Mucosa of descending colon (tissue), 3 donors: Measurements from ENCODE around the gene ABHD12. TPM values are rescaled to one million over a fixed set of nuclear protein-coding genes. Genes with fewer than 3 reads are reported as not detected.

Source experiments
- ATAC-seq: fragments of 200-7000 bp; cut with Tn5 transposase; one replicate; pipeline ENCODE4 v1.9.1; 2020; ENCODE audit warnings: mild to moderate bottlenecking, moderate library complexity
- DNase-seq, 3 donors: peaks; one replicate each; pipeline ENCODE4 v3.0.0-alpha.2; 2020
- H3K36me3 ChIP-seq: fragments of 200-600 bp; one replicate; pipeline ENCODE4 v1.8.0; 2021; ENCODE audit warnings: low read depth, mild to moderate bottlenecking
- H3K4me1 ChIP-seq: fragments of 200-600 bp; one replicate; pipeline ENCODE4 v1.8.0; 2021; ENCODE audit warnings: low read depth, mild to moderate bottlenecking
- H3K4me3 ChIP-seq: fragments of 200-600 bp; one replicate; pipeline ENCODE4 v1.8.0; 2021; ENCODE audit warnings: mild to moderate bottlenecking
- H3K9me3 ChIP-seq: fragments of 200-600 bp; one replicate; pipeline ENCODE4 v1.8.0; 2021; ENCODE audit warnings: mild to moderate bottlenecking
- intact Hi-C, 2 donors: fragments of 100-400 bp; cut with DNase I in 1 of 2; cut with micrococcal nuclease in 1 of 2; formaldehyde crosslinking; loops; one replicate each; pipeline versions ENCODE4 v1.11.0 to v1.11.1; 2022; cut with DNase I, micrococcal nuclease
- total RNA-seq, 3 donors: library from RNA; stranded (reverse); fragmentation: NEBNext Ultra II Directional in 2 of 3; extraction: Animal tissue kit (Norgen Biotek cat#: 25700) in 2 of 3; gene quantifications; one replicate each; pipeline versions ENCODE4 v1.2.1 to v1.2.4, GENCODE V29; 2021 to 2023
- TF ChIP-seq, protein P1 (sequence below): fragments of 200-600 bp; IDR thresholded peaks from one replicate; pipeline ENCODE4 v1.8.0; 2022; ENCODE audit warnings: antibody characterized with exemption, mild to moderate bottlenecking
- donor health status: DM: no; HTN: no; CAD: no; lungs with moderate emphysema.
- donor health status: DM: no; HTN: no; CAD: no.
- donor health status: DM: no; HTN: yes; CAD: no.

ABHD12 gene
- total RNA-seq, 3 donors from 2014 or later: 47.3 to 65.5 (median 59.5) TPM

DNA sequence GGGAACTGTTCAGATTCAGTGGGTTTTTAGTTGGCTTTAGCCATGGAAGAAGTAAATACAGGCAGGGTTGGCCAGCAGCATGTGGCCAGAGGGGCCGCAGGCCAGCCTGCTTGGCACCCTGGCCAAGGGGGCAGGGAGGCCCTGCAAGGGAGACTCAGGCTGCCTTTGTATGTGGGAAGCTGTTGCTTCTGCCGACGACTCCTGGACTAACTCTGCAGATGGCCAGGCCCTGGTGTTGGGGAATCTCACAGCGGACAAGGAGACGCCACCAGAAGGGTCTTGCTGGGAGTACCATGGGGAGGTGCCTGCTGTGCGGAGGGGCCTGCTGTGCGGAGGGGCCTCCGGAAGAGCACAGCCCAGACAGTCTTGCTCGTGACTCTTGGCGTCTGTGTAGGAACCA lies 117.6 kb downstream of the ABHD12 start:
- Histone ChIP-seq H3K4me3 (no peak overlapping the region), H3K4me1 (no peaks in the 10 kb centered on the region), H3K9me3 (no peaks in the 10 kb centered on the region), H3K36me3 (peaks cover 26% of the 10 kb centered on the region)
- intact Hi-C loops: no loop called here
- DNase-seq (no peak), ATAC-seq (no peak)
- TF ChIP-seq, protein P1, sequence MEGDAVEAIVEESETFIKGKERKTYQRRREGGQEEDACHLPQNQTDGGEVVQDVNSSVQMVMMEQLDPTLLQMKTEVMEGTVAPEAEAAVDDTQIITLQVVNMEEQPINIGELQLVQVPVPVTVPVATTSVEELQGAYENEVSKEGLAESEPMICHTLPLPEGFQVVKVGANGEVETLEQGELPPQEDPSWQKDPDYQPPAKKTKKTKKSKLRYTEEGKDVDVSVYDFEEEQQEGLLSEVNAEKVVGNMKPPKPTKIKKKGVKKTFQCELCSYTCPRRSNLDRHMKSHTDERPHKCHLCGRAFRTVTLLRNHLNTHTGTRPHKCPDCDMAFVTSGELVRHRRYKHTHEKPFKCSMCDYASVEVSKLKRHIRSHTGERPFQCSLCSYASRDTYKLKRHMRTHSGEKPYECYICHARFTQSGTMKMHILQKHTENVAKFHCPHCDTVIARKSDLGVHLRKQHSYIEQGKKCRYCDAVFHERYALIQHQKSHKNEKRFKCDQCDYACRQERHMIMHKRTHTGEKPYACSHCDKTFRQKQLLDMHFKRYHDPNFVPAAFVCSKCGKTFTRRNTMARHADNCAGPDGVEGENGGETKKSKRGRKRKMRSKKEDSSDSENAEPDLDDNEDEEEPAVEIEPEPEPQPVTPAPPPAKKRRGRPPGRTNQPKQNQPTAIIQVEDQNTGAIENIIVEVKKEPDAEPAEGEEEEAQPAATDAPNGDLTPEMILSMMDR: no peak

DNA sequence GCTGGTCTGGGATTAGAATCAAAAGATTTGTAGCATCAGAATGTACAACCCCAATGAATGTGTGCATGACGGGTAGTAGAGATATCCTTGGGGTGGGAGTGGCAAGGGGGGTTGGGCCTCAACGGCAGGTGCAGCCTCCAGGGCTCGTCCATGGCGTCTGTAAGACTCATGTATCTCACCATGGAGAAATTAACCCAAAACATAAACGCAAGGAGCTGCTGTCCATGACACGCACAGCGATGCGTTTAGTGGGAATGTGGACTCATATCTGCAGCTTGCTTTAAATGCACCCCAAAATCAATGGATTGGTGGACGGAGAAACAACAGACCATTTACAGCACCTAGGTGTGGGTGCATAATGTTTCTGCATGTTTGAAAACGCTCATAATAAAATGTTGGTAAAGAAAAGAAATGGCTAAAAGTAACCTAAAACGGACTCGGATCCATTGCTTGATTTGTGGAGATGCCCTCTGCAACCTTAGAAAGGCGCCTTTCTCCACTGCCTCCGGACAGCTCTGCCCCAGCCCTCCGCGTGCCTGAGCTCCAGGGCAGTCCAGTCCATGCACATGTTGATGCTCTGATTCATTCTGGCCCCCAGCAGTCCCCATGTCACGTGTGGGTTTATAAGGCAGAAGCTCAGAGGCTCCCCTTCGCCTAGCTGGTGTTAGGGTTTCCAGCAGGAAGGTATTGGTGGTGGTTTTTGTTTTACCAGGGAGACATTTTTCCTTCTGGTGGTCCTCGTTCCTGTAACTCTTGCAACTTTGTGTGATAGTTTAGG lies 118.2 kb downstream of the ABHD12 start:
- ATAC-seq: no peak
- Histone ChIP-seq H3K36me3 (peaks cover 24% of the 10 kb centered on the region), H3K4me3 (no peak overlapping the region), H3K4me1 (no peaks in the 10 kb centered on the region), H3K9me3 (no peaks in the 10 kb centered on the region)
- intact Hi-C loops: no loop called here
- TF ChIP-seq, protein P1: no peak
- no peak for DNase-seq

DNA sequence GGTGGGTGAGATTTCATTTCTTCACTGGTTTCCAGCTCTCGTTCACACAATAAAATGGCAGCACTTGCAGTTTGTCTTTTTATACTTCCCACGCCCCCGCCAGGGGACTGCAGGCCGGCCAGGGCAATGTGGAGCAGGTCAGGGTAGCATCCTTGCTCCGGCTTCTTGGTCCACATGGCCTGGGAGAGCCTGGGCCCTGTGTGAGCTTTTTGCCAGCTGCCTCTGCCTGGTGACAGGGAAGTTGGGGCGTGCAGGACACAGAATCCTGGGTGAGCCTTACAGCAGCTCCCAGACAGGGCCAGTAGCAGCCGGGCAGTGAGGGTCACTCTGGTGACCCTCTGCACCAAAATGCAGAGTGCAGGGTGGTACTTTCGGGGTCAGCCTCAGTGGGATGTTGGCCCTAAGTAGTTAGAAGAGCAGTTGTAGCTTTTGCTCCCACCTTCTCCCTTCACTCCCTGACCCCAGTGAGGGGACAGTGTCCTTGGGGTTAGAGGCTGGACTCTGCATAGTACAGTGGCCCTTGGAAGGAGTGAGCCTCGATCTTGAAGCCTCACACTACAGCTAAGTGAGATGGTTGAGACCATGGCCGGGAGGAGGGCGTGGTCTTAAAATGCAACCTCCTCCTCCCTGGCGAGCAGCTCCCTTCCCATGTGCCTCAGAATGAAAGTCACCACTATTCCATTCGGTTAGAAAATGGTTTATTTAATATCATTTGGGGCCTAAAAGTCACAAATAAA lies 119.0 kb downstream of the ABHD12 start:
- H3K4me1 ChIP-seq: no peaks in the 10 kb centered on the region
- TF ChIP-seq, protein P1: no peak
- peak in 1 of 3 donors; percentile 30 for DNase-seq
- H3K36me3 ChIP-seq: peaks cover 22% of the 10 kb centered on the region
- H3K4me3 ChIP-seq: no peak overlapping the region
- ATAC-seq: no peak
- no peaks in the 10 kb centered on the region for H3K9me3 ChIP-seq
- intact Hi-C loops: no loop called here

DNA sequence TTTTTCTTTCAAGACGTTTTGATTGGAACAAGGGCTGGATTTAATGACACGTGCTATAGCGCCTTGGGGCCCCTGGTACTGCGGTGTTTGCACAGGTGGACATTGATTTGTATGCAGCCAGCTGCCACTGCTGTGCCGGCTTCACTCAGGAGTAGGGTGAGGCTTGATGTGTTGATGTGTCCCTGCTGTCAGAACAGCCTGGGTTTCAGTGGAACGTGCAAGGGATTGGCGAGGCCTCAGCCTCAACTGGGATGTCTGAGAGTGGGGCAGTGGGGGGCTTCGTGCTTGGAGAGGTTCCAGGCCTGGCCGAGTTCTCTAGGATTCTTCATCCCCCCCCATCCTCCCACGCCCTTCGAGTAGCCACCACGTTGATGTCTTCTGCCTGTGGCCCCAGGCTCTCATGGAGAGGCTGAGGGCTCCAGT lies 119.8 kb downstream of the ABHD12 start:
- H3K4me1 ChIP-seq: no peaks in the 10 kb centered on the region
- peak; percentile 71 for ATAC-seq
- H3K4me3 ChIP-seq: no peak overlapping the region
- H3K9me3 ChIP-seq: no peaks in the 10 kb centered on the region
- TF ChIP-seq, protein P1: no peak
- intact Hi-C loops: no loop called here
- peaks cover 22% of the 10 kb centered on the region for H3K36me3 ChIP-seq
- peak in 2 of 3 donors; percentile 24 to 46 for DNase-seq

DNA sequence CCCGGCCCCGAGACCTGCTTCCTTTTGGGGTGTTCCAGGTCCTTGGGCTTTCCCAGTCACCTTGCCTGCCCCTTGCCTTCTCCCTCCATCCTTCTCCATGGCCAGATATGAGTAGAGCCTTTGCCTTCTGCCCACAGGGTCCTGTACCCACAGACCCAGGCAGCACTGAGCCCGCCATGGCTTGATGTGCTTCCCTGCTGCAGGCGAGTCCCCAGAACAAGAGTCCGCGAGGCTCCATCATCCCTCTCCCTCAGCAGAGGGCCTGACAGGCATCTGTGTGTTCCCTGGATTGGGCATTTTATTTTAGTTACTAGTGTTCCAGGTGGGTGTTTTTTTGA lies 120.8 kb downstream of the ABHD12 start:
- peaks cover 17% of the 10 kb centered on the region for H3K36me3 ChIP-seq
- H3K4me3 ChIP-seq: no peak overlapping the region
- H3K9me3 ChIP-seq: no peaks in the 10 kb centered on the region
- intact Hi-C loops: no loop called here
- no peaks in the 10 kb centered on the region for H3K4me1 ChIP-seq
- no peak for ATAC-seq
- DNase-seq: peak in 1 of 3 donors; percentile 25
- TF ChIP-seq, protein P1: no peak
